ENCODE results near the gene IMPA2.

DNA sequence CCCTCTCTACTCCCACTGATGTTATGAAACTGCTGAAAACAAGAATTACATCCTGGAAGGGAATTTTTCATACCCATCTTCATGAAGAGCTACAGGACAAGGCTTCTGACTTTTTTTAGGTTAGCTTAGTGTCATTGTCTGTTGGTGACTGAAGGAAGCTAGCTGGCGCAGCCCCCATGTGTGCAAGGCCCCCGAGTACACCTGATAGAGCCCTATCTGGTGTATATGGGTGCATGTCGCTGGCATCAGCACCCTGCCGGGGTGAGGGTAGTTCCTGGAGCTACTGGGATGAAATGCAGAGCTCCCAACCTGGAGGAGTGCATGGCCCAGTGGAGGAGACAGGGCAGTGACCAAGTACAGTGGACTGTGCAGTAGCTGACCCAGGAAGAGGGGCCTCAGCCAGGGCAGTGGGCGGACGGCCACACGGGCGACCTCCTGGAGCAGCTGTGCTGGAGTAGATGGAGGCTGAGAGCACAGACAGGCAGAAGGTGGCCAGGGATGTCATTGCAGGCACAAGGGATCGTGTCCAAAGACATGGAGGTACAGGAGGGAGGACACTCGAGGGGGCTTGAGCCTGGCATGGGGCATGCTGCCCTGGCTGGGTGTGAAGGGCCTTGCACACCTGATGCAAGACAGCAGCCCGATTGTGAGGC is 12.1 kb downstream of the IMPA2 start:
- TF ChIP-seq, protein P1, sequence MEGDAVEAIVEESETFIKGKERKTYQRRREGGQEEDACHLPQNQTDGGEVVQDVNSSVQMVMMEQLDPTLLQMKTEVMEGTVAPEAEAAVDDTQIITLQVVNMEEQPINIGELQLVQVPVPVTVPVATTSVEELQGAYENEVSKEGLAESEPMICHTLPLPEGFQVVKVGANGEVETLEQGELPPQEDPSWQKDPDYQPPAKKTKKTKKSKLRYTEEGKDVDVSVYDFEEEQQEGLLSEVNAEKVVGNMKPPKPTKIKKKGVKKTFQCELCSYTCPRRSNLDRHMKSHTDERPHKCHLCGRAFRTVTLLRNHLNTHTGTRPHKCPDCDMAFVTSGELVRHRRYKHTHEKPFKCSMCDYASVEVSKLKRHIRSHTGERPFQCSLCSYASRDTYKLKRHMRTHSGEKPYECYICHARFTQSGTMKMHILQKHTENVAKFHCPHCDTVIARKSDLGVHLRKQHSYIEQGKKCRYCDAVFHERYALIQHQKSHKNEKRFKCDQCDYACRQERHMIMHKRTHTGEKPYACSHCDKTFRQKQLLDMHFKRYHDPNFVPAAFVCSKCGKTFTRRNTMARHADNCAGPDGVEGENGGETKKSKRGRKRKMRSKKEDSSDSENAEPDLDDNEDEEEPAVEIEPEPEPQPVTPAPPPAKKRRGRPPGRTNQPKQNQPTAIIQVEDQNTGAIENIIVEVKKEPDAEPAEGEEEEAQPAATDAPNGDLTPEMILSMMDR (IDR thresholded peaks at IDR 0.05): no peak
- no peak for TF ChIP-seq POLR2A (IDR thresholded peaks at IDR 0.05)
